Activated naive CD8-positive, alpha-beta T cell treated with anti-CD3 and anti-CD28 coated beads for 36 hours (primary cell): ENCODE measurements around the gene PCDH18. TPM values are rescaled to one million over a fixed set of nuclear protein-coding genes. Genes with fewer than 3 reads are reported as not detected.
"Not testable (repeated sequence)": the region's sequence is repeated elsewhere in the genome, so short reads cannot be mapped to it uniquely, and the experiment has no call there.

Experiments
- DNase-seq: peaks from one replicate; pipeline ENCODE4 v3.0.0; 2021
- H3K27ac Mint-ChIP-seq: one replicate; pipeline ENCODE4 v1.8.0; 2022; ENCODE audit warnings: mild to moderate bottlenecking, moderate library complexity, mixed read lengths
- H3K27me3 Mint-ChIP-seq: one replicate; pipeline ENCODE4 v1.8.0; 2022; ENCODE audit warnings: mild to moderate bottlenecking, mixed read lengths
- H3K36me3 Mint-ChIP-seq: one replicate; pipeline ENCODE4 v1.8.0; 2021; ENCODE audit warnings: mild to moderate bottlenecking, mixed read lengths
- H3K4me1 Mint-ChIP-seq: one replicate; pipeline ENCODE4 v1.8.0; 2021; ENCODE audit warnings: mixed read lengths
- H3K4me3 Mint-ChIP-seq: one replicate; pipeline ENCODE4 v1.8.0; 2022; ENCODE audit warnings: mild to moderate bottlenecking, moderate library complexity, mixed read lengths
- H3K9me3 Mint-ChIP-seq: one replicate; pipeline ENCODE4 v1.8.0; 2022; ENCODE audit warnings: mixed read lengths
- total RNA-seq, 2 experiments: library from RNA; stranded (reverse); gene quantifications; one replicate each; pipeline ENCODE4 v1.2.3, GENCODE V29; 2021

PCDH18 gene, protein sequence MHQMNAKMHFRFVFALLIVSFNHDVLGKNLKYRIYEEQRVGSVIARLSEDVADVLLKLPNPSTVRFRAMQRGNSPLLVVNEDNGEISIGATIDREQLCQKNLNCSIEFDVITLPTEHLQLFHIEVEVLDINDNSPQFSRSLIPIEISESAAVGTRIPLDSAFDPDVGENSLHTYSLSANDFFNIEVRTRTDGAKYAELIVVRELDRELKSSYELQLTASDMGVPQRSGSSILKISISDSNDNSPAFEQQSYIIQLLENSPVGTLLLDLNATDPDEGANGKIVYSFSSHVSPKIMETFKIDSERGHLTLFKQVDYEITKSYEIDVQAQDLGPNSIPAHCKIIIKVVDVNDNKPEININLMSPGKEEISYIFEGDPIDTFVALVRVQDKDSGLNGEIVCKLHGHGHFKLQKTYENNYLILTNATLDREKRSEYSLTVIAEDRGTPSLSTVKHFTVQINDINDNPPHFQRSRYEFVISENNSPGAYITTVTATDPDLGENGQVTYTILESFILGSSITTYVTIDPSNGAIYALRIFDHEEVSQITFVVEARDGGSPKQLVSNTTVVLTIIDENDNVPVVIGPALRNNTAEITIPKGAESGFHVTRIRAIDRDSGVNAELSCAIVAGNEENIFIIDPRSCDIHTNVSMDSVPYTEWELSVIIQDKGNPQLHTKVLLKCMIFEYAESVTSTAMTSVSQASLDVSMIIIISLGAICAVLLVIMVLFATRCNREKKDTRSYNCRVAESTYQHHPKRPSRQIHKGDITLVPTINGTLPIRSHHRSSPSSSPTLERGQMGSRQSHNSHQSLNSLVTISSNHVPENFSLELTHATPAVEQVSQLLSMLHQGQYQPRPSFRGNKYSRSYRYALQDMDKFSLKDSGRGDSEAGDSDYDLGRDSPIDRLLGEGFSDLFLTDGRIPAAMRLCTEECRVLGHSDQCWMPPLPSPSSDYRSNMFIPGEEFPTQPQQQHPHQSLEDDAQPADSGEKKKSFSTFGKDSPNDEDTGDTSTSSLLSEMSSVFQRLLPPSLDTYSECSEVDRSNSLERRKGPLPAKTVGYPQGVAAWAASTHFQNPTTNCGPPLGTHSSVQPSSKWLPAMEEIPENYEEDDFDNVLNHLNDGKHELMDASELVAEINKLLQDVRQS
- total RNA-seq: under 1 TPM; 0.04 to 0.06 TPM

DNA sequence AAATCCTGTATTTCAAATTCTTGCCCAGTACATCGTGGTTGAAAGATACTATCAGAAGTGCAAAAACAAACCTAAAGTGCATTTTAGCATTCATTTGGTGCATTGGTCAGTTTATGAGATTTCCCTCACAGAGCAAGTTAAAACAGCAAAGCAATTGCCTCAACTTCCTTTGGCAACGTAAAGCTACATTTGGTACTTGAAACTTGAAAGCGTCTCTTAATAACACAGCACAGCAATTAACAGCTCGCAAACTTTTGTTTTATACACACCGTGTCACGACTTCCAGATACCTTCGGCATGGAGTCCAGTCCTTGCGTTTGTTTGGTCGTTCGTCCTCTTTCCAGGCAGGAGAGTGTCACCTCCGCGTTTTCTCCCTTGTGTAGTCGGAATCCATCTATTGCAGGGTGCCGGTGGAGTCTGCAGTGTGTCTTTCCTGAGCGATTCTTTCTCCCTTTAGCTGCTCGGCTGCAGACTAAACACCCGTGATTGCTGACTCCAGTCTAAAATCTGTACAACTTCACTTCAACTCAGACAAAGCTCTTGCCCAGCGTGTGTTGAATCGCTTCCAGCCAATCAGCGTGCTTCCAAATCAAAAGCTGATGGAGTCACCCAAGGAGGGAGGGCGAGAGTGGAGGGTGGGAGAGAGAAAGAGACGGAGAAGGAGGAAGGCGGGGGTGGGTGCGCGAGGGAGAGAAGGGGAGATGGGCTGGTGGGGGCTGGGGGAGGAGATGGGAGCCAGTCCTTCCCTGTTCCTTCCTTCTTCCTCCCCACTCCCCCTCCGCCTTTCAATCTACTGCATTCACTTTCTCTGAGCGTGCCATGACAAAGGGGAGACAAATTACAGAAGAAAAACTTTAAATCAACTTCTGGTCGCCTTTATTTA lies at the start of gene PCDH18:
Gene PCDH18, minus strand, starts transcription at position 509 of the 883 bp plus-strand sequence. Its CDS starts 406 bp downstream, at position 103.
- H3K9me3 Mint-ChIP-seq: no peaks in the 10 kb centered on the region
- no peak within 1 kb of the TSS for H3K4me3 Mint-ChIP-seq
- H3K36me3 Mint-ChIP-seq: no peaks in the 10 kb centered on the region
- no peak for DNase-seq
- no peak within 1 kb of the TSS for H3K27ac Mint-ChIP-seq
- H3K4me1 Mint-ChIP-seq: no peaks in the 10 kb centered on the region
- no peaks in the 10 kb centered on the region for H3K27me3 Mint-ChIP-seq

DNA sequence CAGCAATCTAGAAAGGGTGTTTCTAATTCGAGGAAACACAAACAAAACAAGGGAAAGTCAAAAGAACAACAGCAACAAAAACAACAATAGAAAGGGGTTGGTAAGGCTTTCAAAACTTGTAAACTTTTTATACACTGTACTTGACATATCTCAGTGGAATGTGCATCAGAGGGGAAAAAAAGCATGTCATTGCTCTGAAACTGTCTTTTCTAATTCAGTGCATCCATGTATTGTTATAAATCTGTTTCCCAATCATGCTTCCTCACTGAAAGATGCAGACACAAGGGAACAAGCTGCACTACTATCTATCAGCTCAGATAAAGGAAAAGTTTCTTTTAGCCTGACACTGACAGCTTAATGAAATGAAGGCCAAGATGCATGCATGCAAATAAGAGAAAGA lies 44.2 kb upstream of the PCDH18 start:
- Mint-ChIP-seq H3K27me3 (no peaks in the 10 kb centered on the region), H3K9me3 (peaks cover 3% of the 10 kb centered on the region), H3K36me3 (no peaks in the 10 kb centered on the region), H3K4me3 (no peak overlapping the region), H3K27ac (no peak overlapping the region), H3K4me1 (no peaks in the 10 kb centered on the region)
- no peak for DNase-seq

DNA sequence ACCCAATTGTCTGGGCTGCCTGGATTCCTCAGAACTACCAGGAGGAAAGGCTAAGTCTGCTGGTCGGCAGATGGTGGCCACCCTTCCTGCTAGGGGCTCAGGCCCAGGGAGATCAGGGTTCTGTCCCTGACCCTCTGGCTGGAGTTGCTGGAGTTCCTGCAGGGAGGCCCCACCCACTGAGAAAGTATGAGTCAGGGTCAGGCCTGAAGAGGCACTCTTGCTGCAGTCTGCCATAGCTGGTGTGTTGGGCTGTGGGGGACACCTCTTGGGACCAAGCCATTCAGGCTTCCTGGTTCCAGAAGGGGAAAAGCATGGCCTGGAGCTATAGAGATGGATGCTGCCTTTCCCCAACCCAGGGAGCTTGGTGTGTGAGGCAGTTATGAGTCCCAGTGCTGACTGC lies 40.4 kb upstream of the PCDH18 start:
- H3K9me3 Mint-ChIP-seq: peaks cover 8% of the 10 kb centered on the region

DNA sequence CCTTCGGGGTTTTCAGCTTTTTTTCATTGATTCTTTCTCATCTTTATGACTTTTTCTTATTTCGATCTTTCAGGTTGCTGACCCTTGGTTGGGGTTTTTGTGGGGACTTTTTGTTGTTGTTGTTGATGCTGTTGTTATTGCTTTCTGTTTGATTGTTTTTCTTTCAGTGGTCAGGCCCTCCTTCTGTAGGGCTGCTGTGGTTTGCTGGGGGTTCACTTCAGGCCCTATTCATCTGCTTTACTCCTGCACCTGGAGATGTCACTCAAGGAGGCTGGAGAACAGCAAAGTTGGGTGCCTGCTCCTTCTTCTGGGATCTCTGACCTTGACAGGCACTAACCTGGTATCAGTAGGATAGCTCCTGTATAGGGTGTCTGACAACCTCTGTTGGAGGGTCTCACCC lies 39.9 kb upstream of the PCDH18 start:
- no peaks in the 10 kb centered on the region for H3K27me3 Mint-ChIP-seq
- no peaks in the 10 kb centered on the region for H3K4me1 Mint-ChIP-seq
- H3K36me3 Mint-ChIP-seq: no peaks in the 10 kb centered on the region
- no peak overlapping the region for H3K27ac Mint-ChIP-seq
- H3K4me3 Mint-ChIP-seq: no peak overlapping the region
- DNase-seq: no peak
- peaks cover 8% of the 10 kb centered on the region for H3K9me3 Mint-ChIP-seq

More for the DNA sequence above, 40.4 kb upstream of the PCDH18 start:
- no peaks in the 10 kb centered on the region for H3K36me3 Mint-ChIP-seq
- H3K27me3 Mint-ChIP-seq: no peaks in the 10 kb centered on the region
- no peaks in the 10 kb centered on the region for H3K4me1 Mint-ChIP-seq
- H3K4me3 Mint-ChIP-seq: no peak overlapping the region
- H3K27ac Mint-ChIP-seq: no peak overlapping the region
- DNase-seq: no peak

DNA sequence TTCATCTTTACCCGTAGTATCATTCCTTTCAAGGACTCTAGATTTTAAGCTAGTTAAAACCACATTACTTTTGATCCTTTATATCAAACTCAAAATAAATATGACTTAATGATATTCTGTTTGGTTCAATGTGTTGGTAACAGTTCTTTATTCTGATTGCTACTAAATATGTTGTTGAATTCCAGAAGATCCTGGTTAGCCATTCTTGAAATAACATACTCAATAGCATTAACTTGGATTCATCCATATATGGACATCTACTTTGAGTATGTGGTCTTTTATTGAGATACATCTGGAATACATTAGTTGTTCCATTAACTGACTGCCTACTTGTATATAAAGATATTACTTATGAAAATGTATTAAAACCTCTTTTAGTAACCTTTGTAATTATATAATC lies 27.5 kb upstream of the PCDH18 start:
- no peak for DNase-seq
- no peaks in the 10 kb centered on the region for H3K36me3 Mint-ChIP-seq
- peaks cover 3% of the 10 kb centered on the region for H3K9me3 Mint-ChIP-seq
- no peaks in the 10 kb centered on the region for H3K4me1 Mint-ChIP-seq
- H3K4me3 Mint-ChIP-seq: no peak overlapping the region
- H3K27me3 Mint-ChIP-seq: no peaks in the 10 kb centered on the region
- H3K27ac Mint-ChIP-seq: no peak overlapping the region

DNA sequence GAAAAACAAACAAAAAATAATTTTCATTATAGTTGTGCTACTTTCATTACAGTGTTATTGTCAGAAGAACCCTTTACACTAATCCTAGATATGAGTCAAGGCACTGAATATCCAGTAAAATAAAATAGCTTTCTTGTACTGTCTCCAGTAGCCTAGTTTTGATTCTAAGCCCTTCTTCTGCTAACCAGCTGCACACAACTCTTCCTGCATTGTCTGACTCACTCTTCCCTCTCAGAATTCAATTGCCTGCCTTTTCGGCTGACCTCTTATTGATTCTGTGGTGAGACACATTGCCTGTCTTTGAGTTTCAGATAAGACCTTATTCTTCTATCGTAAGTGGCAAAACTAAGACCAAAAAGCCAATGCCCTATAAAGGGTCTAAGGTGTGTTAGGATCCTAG lies 26.7 kb upstream of the PCDH18 start:
- Mint-ChIP-seq H3K9me3 (peaks cover 3% of the 10 kb centered on the region), H3K27ac (no peak overlapping the region), H3K36me3 (no peaks in the 10 kb centered on the region), H3K4me3 (no peak overlapping the region), H3K4me1 (no peaks in the 10 kb centered on the region), H3K27me3 (no peaks in the 10 kb centered on the region)
- no peak for DNase-seq

DNA sequence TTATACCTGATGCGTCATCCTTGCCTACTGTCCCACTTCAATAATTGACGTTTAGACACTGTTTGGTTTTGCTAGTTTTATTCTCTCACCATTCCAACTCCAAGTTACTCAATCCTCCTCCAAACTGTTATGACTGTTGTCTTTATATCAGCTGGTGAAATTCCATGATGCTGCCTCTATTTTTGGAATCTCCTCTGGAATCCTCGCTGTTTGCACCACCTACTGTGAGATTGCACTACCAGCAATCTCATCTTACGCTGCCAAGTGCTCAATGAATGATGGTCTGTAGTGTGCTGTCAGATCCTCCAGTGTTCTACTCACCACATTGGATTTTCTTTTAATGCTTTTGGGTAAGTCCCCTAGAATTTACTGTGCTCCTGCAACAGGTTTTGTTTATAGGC lies 13.2 kb upstream of the PCDH18 start:
- Mint-ChIP-seq H3K9me3 (no peaks in the 10 kb centered on the region), H3K27ac (no peak overlapping the region), H3K4me3 (no peak overlapping the region), H3K27me3 (no peaks in the 10 kb centered on the region), H3K4me1 (no peaks in the 10 kb centered on the region), H3K36me3 (no peaks in the 10 kb centered on the region)
- no peak for DNase-seq

DNA sequence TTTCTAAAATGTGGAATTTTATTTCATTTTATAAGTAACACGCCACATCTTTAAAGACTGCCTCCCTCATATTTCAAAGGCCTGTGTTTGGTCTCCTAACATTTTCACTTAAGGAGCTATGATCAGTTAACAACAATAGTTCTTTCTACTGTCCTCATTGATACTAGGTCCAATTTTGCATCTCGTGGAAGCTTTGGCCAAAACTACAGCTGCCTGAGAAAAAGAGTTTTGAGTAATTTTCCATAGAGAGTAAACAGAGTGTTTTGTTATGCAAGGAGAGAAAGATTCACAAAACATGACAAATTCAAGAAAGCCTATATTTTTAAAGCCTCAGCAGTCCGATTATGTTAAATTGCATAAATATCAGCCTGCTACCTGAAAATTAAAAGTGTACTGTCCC lies 11.4 kb upstream of the PCDH18 start:
- H3K4me3 Mint-ChIP-seq: no peak overlapping the region
- no peak overlapping the region for H3K27ac Mint-ChIP-seq
- no peaks in the 10 kb centered on the region for H3K36me3 Mint-ChIP-seq
- no peak for DNase-seq
- no peaks in the 10 kb centered on the region for H3K9me3 Mint-ChIP-seq
- H3K27me3 Mint-ChIP-seq: no peaks in the 10 kb centered on the region
- H3K4me1 Mint-ChIP-seq: no peaks in the 10 kb centered on the region

DNA sequence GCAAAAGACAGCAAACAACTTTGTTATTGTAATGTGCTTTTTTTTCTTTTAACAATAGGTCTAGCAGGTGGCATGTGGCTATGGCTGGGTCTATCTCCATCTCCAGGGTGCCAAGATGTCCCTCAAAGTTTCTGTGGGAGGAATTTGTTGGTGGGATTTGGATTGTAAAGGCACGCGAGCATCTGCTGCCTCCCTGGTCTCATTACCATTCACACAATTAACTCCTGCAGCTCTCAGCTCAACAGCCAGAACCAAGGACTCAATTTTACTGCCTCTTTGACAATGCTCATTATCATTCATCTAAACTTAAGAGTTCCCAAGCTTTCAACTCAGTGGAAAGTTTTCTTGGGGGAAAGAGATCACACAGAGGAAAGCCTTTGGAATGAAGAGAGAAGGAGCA lies 10.9 kb upstream of the PCDH18 start:
- no peak overlapping the region for H3K4me3 Mint-ChIP-seq
- H3K27me3 Mint-ChIP-seq: no peaks in the 10 kb centered on the region
- H3K9me3 Mint-ChIP-seq: no peaks in the 10 kb centered on the region
- H3K36me3 Mint-ChIP-seq: no peaks in the 10 kb centered on the region
- H3K4me1 Mint-ChIP-seq: no peaks in the 10 kb centered on the region
- no peak overlapping the region for H3K27ac Mint-ChIP-seq
- DNase-seq: no peak

DNA sequence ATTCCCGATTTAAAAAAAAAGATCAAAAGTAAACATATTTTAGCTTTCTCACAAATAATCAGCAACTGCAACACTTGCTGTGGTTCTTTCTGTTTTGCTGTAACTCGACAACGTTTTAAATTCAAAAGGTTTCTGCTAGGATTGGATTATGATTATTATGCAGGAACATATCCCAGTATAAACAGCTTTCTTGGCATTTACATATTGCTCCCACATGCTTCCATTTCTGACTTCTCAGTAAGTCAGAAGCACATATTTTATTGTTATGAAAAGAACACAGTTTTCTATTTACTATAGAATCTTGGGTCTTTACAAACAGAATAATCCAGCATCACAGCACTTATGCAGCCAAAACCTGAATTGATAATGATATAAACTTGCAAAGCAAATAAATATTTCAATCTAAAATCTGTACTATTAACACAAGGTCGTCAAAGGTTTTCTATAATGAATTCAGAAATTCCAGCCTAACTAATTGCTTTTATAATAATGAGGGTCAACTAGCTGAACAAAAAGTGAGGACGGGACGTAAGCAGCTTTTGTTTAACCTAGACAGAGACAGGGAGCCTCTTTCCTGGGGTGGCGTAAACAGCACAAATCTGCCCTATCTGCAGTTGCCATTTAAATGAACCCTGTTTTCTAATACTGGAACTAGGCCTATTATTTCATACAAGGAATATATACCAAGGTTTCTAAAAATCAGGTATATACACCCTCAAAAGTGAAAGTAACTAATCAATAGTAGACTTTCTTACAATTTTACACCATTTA lies 9.8 kb upstream of the PCDH18 start:
- no peak for DNase-seq
- H3K9me3 Mint-ChIP-seq: no peaks in the 10 kb centered on the region
- no peaks in the 10 kb centered on the region for H3K27me3 Mint-ChIP-seq
- no peak overlapping the region for H3K4me3 Mint-ChIP-seq
- no peaks in the 10 kb centered on the region for H3K4me1 Mint-ChIP-seq
- no peaks in the 10 kb centered on the region for H3K36me3 Mint-ChIP-seq
- H3K27ac Mint-ChIP-seq: no peak overlapping the region

DNA sequence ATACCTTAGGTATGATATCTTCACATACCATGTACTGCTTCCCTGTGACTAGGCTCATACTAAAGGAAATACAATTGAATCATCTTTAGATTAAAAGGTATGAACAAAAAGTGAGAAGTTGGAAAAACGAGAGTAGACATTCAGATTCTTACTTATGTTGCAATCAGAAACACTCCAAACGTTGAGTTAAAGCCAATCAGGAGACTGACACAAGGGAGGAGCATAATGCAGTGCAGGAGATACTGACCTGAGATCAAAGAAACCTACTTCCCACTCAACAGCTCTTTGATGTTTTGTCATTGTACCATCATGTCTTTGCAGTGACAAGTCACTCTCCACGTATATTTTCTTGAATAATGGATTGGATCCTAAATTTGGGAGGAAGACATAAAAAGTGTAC lies 8.9 kb upstream of the PCDH18 start:
- Mint-ChIP-seq H3K9me3 (no peaks in the 10 kb centered on the region), H3K4me3 (no peak overlapping the region), H3K4me1 (no peaks in the 10 kb centered on the region), H3K36me3 (no peaks in the 10 kb centered on the region), H3K27ac (no peak overlapping the region), H3K27me3 (no peaks in the 10 kb centered on the region)
- no peak for DNase-seq

DNA sequence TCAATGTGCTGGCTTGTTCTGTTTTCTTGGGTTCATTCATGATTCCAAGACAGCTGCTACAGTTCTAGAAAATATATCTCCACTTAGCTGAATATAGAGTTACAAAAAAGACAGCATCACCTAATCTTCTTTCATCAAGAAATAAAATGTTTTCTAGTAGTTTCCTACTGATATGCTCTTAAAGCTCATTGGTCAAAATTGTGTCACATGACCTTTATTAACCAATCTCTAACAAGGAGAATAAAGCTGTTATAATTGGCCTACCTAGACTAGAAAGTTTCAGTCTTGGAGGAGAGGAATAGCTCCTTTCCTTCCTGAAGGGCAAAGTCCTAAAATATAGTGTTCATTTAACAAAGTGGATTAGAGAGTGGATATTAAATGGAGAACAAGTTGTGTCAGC lies 8.1 kb upstream of the PCDH18 start:
- Mint-ChIP-seq H3K36me3 (no peaks in the 10 kb centered on the region), H3K27me3 (no peaks in the 10 kb centered on the region), H3K9me3 (no peaks in the 10 kb centered on the region), H3K27ac (no peak overlapping the region), H3K4me3 (no peak overlapping the region), H3K4me1 (no peaks in the 10 kb centered on the region)
- DNase-seq: no peak

DNA sequence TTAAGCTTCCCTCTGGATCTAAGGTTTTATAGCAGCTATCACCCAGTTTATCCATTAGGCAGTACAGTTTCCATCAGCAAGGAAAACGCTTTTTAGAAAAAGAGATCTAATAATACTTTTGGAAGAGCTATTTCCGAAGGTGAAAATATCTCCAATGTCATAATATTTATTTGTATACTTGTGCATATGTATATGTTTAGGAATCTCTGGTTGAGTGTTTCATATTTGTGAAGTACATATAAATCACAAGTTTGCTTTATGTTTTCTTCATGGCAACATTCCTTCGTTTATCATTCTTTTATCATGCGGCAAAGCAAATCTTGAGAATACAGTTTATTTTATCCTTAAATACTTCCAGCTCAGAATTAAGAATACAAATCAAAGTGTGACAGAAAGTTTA lies 6.2 kb upstream of the PCDH18 start:
- no peaks in the 10 kb centered on the region for H3K4me1 Mint-ChIP-seq
- no peak overlapping the region for H3K4me3 Mint-ChIP-seq
- H3K9me3 Mint-ChIP-seq: no peaks in the 10 kb centered on the region
- H3K27ac Mint-ChIP-seq: no peak overlapping the region
- H3K27me3 Mint-ChIP-seq: no peaks in the 10 kb centered on the region
- H3K36me3 Mint-ChIP-seq: no peaks in the 10 kb centered on the region
- DNase-seq: no peak

DNA sequence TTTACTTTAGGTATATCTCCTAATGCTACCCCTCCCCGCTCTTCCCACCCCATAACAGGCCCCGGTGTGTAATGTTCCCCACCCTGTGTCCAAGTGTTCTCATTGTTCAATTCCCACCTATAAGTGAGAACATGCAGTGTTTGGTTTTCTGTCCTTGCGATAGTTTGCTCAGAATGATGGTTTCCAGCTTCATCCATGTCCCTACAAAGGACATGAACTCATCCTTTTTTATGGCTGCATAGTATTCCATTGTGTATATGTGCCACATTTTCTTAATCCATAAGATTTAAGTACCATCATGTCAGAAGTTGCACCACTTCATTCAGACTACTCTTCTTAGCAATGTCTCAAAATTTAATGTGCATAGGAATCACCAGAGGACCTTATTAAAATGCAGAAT lies 5.5 kb upstream of the PCDH18 start:
- H3K4me3 Mint-ChIP-seq, H3K4me1 Mint-ChIP-seq, H3K27ac Mint-ChIP-seq, H3K36me3 Mint-ChIP-seq, DNase-seq, H3K9me3 Mint-ChIP-seq, H3K27me3 Mint-ChIP-seq: not testable (repeated sequence)
